ENCODE results near the gene LRRC27.
"Not testable (repeated sequence)": the region's sequence is repeated elsewhere in the genome, so short reads cannot be mapped to it uniquely, and the experiment has no call there.

Gene LRRC27

DNA sequence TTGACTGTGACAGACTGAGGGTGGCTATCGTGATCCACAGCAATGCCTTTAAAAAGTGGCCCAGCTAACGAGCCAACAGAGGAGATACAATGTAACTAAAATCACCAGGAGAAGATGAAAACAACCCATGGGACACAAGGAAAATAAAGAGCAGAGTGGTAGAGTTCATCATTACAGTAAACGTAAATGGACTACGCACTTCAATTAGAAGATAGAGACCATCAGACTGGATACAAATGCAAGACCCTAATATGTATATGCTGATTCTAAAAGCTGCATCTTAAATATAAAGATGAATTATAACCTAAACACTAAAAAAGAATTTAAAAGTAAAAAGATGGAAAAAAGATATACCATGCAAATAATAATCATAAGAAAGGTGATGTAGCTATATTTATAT lies 17.7 kb upstream of the LRRC27 start:
- Mint-ChIP-seq H3K4me1 (no peaks in the 10 kb centered on the region), H3K4me3 (no peak overlapping the region), H3K27me3 (peaks cover 14% of the 10 kb centered on the region), H3K9me3 (peaks cover 5% of the 10 kb centered on the region), H3K36me3 (ENCODE audit: insufficient read depth) (no peaks in the 10 kb centered on the region), H3K27ac (ENCODE audit: low read depth) (no peak overlapping the region)
- ATAC-seq (replicated peaks; ENCODE audit: extremely low read depth, poor library complexity, severe bottlenecking), result no peak
- no peak for DNase-seq (ENCODE audit: low spot score in 2 of 2)

DNA sequence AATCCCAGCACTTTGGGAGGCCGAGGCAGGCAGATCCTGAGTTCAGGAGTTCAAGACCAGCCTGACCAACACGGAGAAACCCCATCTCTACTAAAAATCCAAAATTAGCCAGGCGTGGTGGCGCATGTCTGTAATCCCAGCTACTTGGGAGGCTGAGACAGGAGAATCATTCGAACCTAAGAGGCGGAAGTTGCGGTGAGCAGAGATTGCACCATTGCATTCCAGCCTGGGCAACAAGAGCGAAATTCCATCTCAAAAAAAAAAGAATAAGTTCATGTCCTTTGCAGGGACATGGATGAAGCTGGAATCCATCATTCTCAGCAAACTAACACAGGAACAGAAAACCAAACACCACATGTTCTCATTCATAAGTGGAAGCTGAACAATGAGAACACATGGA lies 17.1 kb upstream of the LRRC27 start:
- ATAC-seq (replicated peaks; ENCODE audit: extremely low read depth, poor library complexity, severe bottlenecking); H3K4me1 Mint-ChIP-seq; H3K4me3 Mint-ChIP-seq; H3K9me3 Mint-ChIP-seq; H3K27ac Mint-ChIP-seq (ENCODE audit: low read depth); H3K36me3 Mint-ChIP-seq (ENCODE audit: insufficient read depth); DNase-seq (ENCODE audit: low spot score in 2 of 2): not testable (repeated sequence)
- H3K27me3 Mint-ChIP-seq, result peaks cover 14% of the 10 kb centered on the region

DNA sequence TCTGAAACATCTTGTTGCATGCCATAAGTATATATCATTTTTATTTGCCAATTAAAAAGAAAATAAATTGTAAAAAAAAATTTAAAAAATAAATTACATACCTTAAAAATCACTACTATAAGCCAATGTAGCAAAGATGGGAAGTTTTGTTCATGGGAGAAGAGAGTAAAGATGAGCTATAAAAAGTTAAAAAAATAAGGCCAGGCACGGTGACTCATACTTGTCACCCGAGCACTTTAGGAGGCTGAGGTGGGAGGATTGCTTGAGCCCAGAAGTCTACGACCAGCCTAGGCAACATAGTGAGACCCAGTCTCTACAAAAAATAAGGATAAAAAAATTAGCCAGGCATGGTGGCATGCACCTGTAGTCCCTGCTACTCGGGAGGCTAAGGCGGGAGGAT lies 15.9 kb upstream of the LRRC27 start:
- Mint-ChIP-seq H3K9me3 (peaks cover 5% of the 10 kb centered on the region), H3K4me1 (peaks cover 5% of the 10 kb centered on the region), H3K36me3 (ENCODE audit: insufficient read depth) (no peaks in the 10 kb centered on the region), H3K27me3 (peaks cover 14% of the 10 kb centered on the region), H3K27ac (ENCODE audit: low read depth) (no peak overlapping the region), H3K4me3 (no peak overlapping the region)
- ATAC-seq (replicated peaks; ENCODE audit: extremely low read depth, poor library complexity, severe bottlenecking) (no peak), DNase-seq (ENCODE audit: low spot score in 2 of 2) (no peak)

DNA sequence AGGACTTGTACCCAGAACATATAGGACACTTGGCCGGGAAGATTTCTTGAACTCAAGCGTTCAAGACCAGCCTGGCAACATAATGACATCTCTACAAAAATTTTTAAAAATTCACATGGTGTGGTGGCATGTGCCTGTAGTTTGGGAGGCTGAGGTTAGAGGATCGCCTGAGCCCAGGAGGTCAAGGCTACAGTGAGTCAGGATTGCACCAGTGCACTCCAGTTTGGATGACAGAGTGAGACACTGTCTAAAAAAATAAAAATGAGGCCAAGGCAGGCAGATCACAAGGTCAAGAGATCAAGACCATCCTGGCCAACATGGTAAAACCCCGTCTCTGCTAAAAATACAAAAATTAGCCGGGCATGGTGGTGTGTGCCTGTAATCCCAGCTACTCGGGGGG lies 14.5 kb upstream of the LRRC27 start:
- not testable (repeated sequence) for H3K4me3 Mint-ChIP-seq; H3K4me1 Mint-ChIP-seq; H3K27ac Mint-ChIP-seq (ENCODE audit: low read depth); H3K9me3 Mint-ChIP-seq; ATAC-seq (replicated peaks; ENCODE audit: extremely low read depth, poor library complexity, severe bottlenecking); H3K36me3 Mint-ChIP-seq (ENCODE audit: insufficient read depth); DNase-seq (ENCODE audit: low spot score in 2 of 2)
- H3K27me3 Mint-ChIP-seq, result peaks cover 14% of the 10 kb centered on the region

DNA sequence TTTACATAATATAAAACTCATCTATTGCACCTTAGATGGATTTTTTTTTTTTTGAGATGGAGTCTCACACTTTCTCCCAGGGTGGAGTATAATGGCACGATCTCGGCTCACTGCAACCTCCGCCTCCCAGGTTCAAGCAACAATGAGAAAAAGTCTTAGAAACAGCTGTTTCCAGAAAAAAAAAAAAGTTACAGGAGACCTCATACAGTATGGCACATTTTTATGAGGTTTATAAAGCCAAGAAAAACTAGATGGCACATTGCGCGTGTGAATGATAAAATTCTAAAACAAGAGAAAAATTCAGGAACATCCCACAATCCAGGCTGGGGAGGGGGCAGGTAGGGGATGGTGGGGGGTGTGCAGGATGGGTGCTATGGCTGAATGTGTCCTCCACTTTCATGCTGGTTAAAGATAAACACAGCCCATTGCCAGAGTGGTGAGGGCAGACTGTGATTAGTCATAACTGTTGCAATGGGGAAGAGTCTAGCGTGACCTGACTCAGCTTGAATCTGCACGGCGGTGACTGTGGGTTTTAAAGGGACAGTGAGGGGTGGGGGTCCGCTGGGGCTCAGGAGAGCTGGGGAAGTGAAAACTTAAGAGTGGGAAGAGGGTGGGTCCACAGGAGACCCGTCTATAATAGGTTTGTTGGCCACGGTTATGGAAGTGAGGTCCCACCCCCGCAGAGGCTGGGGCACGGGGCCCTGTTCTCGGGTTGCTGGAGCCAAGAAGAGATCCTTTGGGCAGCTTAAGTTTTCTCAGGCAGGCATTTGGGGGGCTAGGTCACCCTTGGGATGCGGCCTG lies 11.9 kb upstream of the LRRC27 start:
- Mint-ChIP-seq H3K4me3 (no peak overlapping the region), H3K27me3 (no peaks in the 10 kb centered on the region), H3K4me1 (peaks cover 21% of the 10 kb centered on the region), H3K36me3 (ENCODE audit: insufficient read depth) (no peaks in the 10 kb centered on the region), H3K27ac (ENCODE audit: low read depth) (no peak overlapping the region), H3K9me3 (no peaks in the 10 kb centered on the region)
- DNase-seq (ENCODE audit: low spot score in 2 of 2) (no peak), ATAC-seq (replicated peaks; ENCODE audit: extremely low read depth, poor library complexity, severe bottlenecking) (no peak)

DNA sequence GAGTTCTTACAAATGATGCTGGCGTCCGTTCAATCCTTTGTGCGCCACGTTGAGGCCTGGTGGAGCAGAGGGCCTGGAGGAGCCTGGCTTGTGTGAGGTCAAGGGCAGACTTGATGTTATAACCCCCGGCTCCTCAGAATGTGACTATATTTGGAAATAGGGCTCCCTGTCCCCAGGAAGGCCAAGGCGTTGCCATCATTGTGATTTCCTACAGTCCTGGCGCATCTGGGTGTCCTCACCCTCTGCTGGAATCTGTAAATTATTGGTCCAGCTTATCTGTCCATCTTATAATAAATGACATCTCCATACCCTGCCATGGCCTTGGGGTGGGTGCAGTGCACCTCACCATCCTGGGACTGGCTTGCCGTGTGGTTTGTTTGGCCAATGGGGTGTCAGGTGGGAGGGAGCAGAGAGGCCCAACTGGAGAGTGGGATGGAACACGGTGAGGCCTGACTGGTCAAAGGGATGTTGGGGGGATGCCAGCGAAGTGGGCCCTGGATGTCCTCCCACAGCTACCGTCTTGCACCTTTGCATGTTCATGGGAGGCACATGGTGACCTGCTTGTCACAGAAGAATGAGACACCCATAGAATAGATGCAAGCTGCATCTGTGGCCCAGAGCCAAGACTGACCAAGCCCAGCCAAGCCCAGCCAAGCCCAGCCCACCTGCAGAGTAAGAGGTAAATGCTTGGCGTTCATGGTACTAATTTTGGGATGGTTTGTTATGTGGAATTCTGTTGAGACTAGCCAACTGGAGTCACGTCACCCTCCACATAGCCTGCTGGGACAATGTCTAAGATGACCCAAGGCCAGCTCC lies 11.1 kb upstream of the LRRC27 start:
- no peak for DNase-seq (ENCODE audit: low spot score in 2 of 2)
- no peak for ATAC-seq (replicated peaks; ENCODE audit: extremely low read depth, poor library complexity, severe bottlenecking)

DNA sequence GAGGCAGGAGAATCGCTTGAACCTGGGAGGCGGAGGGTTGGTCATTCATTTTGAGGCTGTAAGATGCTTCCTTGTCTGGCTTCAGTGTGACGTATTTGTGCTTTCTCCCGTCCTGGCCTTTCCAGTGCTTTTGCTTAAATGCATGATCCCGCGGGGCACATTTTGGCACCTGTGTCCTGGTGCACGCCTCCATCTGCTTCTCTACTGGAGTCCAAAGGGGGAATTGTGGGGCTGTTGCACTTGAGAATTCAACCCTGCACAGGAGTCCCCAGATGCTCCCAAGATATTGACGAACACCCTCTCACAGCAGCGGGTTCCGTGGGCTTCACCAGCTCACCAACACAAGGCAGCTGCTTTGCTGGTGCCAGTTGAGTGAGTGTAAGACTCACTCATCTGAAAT lies 10.3 kb upstream of the LRRC27 start:
- no peak for DNase-seq (ENCODE audit: low spot score in 2 of 2)
- Mint-ChIP-seq H3K27ac (ENCODE audit: low read depth) (no peak overlapping the region), H3K36me3 (ENCODE audit: insufficient read depth) (no peaks in the 10 kb centered on the region), H3K4me1 (peaks cover 27% of the 10 kb centered on the region), H3K9me3 (no peaks in the 10 kb centered on the region), H3K27me3 (no peaks in the 10 kb centered on the region), H3K4me3 (no peak overlapping the region)
- ATAC-seq (replicated peaks; ENCODE audit: extremely low read depth, poor library complexity, severe bottlenecking), result no peak

More for the DNA sequence above, 11.1 kb upstream of the LRRC27 start:
- Mint-ChIP-seq H3K36me3 (ENCODE audit: insufficient read depth) (no peaks in the 10 kb centered on the region), H3K4me1 (peaks cover 22% of the 10 kb centered on the region), H3K27me3 (no peaks in the 10 kb centered on the region), H3K9me3 (no peaks in the 10 kb centered on the region), H3K27ac (ENCODE audit: low read depth) (no peak overlapping the region), H3K4me3 (no peak overlapping the region)

DNA sequence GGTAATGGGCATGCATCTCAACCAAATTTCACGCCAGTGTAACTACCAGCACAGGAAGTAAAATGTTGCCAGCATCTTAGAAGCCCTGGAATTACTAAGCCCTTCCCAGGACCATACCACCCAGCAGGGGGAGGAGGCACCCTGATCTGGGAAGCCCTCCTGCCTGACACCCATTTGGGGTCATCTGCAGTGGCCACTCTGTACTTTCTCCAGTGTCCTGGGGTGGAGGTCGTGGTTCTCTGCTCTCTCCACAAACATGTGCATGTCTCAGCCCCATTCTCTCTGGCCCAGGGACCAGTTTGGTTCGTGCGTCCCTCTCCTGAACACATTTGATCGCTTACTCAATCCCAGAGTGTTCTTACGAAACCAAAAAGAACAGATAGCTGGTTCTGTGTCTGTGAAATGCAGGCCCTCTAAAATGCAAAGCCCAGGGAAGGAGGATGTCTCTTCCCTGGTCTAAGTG lies 9.4 kb upstream of the LRRC27 start:
- ATAC-seq (replicated peaks; ENCODE audit: extremely low read depth, poor library complexity, severe bottlenecking) (no peak), DNase-seq (ENCODE audit: low spot score in 2 of 2) (no peak)
- H3K27ac Mint-ChIP-seq (ENCODE audit: low read depth), result no peak overlapping the region
- no peaks in the 10 kb centered on the region for H3K27me3 Mint-ChIP-seq
- peaks cover 2% of the 10 kb centered on the region for H3K36me3 Mint-ChIP-seq (ENCODE audit: insufficient read depth)
- no peaks in the 10 kb centered on the region for H3K9me3 Mint-ChIP-seq
- H3K4me1 Mint-ChIP-seq, result peaks cover 34% of the 10 kb centered on the region
- H3K4me3 Mint-ChIP-seq, result no peak overlapping the region

DNA sequence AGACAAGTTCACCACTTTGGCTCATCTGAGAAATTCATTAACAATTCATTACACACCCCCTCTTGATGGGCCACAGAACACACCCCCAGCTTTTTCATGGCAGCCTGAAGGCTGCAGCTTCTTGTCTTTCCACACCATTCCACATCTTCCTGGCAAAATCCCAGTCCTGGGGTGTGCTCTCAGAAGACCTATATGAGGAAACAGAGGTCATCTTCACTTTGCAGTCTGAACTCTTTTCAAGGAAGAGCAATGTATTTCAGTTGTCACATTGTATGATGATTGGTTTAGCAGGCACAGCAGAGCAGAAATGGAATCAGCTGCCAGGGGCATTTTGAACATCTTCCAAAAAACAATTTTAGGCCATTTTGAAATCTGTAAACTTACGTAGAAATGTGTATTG lies 7.8 kb upstream of the LRRC27 start:
- ATAC-seq (replicated peaks; ENCODE audit: extremely low read depth, poor library complexity, severe bottlenecking) (no peak), DNase-seq (ENCODE audit: low spot score in 2 of 2) (no peak)
- Mint-ChIP-seq H3K27me3 (no peaks in the 10 kb centered on the region), H3K4me1 (peaks cover 49% of the 10 kb centered on the region), H3K36me3 (ENCODE audit: insufficient read depth) (peaks cover 2% of the 10 kb centered on the region), H3K4me3 (no peak overlapping the region), H3K27ac (ENCODE audit: low read depth) (no peak overlapping the region), H3K9me3 (no peaks in the 10 kb centered on the region)

DNA sequence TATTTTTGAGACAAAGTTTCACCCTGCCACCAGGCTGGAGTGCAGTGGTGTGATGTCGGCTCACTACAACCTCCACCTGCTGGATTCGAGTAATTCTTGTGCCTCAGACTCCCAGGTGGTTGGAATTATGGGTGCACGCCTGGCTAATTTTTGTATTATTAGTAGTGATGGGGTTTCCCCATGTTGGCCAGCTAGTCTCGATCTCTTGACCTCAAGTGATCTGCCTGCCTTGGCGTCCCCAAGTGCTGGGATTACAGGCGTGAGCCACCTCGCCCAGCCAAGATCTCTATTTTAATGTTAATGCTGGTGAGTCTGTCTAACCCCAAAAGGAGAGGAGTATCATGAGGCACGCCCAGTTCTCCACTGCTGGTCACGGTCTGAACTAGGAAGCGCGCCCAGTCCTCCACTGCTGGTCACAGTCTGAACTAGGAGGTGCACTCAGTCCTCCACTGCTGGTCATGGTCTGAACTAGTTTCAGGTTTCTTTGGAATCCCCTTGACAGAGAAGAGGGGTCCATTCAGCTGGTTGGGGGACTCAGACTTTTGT lies 5.6 kb upstream of the LRRC27 start:
- H3K4me3 Mint-ChIP-seq, result no peak overlapping the region
- peaks cover 63% of the 10 kb centered on the region for H3K4me1 Mint-ChIP-seq
- ATAC-seq (replicated peaks; ENCODE audit: extremely low read depth, poor library complexity, severe bottlenecking), result no peak
- H3K27me3 Mint-ChIP-seq, result no peaks in the 10 kb centered on the region
- no peaks in the 10 kb centered on the region for H3K9me3 Mint-ChIP-seq
- peaks cover 10% of the 10 kb centered on the region for H3K36me3 Mint-ChIP-seq (ENCODE audit: insufficient read depth)
- no peak for DNase-seq (ENCODE audit: low spot score in 2 of 2)
- no peak overlapping the region for H3K27ac Mint-ChIP-seq (ENCODE audit: low read depth)

DNA sequence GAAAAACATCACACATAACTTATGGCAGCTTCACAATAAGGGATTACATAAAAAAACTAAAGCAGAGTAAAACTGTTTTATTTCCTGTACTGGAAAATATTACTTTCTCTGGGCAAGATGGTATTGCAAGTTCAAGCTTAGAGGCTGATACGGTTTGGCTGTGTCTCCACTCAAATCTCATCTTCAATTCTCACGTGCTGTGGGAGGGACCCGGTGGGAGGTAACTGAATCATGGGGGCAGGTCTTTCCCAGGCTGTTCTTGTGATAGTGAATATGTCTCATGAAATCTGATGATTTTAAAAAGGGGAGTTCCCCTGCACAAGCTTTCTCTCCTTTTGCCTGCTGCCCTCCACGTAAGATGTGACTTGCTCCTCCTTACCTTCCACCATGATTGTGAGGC lies 5.1 kb upstream of the LRRC27 start:
- H3K9me3 Mint-ChIP-seq, result no peaks in the 10 kb centered on the region
- H3K27me3 Mint-ChIP-seq, result no peaks in the 10 kb centered on the region
- H3K27ac Mint-ChIP-seq (ENCODE audit: low read depth), result no peak overlapping the region
- no peak overlapping the region for H3K4me3 Mint-ChIP-seq
- peaks cover 68% of the 10 kb centered on the region for H3K4me1 Mint-ChIP-seq
- ATAC-seq (replicated peaks; ENCODE audit: extremely low read depth, poor library complexity, severe bottlenecking), result no peak
- H3K36me3 Mint-ChIP-seq (ENCODE audit: insufficient read depth), result peaks cover 15% of the 10 kb centered on the region
- no peak for DNase-seq (ENCODE audit: low spot score in 2 of 2)

DNA sequence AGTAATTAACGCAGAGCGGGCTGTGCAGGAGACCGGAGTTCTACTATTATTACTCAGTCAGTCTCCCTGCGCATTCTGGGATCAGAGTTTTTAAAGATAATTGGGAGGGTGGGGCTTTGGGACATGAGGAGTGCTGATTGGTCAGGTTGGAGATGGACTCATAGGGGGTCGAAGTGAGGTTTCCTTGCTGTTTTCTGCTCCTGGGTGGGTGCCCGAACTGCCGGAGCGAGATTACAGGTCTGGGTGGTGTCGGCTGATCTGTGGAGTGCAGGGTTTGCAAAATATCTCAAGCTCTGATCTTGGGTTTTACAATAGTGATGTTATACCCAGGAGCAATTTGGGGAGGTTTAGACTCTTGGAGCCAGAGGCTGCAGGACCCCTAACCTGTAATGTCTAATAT lies 3.9 kb upstream of the LRRC27 start:
- Mint-ChIP-seq H3K27ac (ENCODE audit: low read depth) (peak overlapping the region; percentile 75), H3K27me3 (no peaks in the 10 kb centered on the region), H3K4me1 (peaks cover 76% of the 10 kb centered on the region), H3K36me3 (ENCODE audit: insufficient read depth) (peaks cover 21% of the 10 kb centered on the region), H3K4me3 (no peak overlapping the region), H3K9me3 (no peaks in the 10 kb centered on the region)
- ATAC-seq (replicated peaks; ENCODE audit: extremely low read depth, poor library complexity, severe bottlenecking), result no peak
- no peak for DNase-seq (ENCODE audit: low spot score in 2 of 2)

DNA sequence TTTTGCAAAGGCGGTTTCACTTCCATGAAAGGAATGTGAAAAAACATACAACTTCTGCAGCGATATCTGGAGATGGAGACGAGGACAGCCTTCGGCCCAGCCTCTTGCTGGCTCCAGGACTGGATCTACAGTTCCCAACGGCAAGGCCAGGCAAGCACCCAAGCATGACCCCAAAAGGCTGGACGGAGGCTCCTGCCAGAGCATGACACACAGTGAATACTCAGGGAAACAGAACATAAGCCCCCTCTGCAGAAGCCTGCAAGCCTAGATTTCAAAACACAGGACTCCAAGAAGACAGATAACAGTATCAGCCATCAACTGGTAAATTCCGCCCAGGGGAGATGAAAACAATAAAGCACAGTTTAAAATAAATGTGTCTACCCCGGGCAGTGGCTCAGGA lies 3.3 kb upstream of the LRRC27 start:
- no peak for ATAC-seq (replicated peaks; ENCODE audit: extremely low read depth, poor library complexity, severe bottlenecking)

More for the DNA sequence above, 3.3 kb upstream of the LRRC27 start:
- H3K27ac Mint-ChIP-seq (ENCODE audit: low read depth), result peak overlapping the region; percentile 77
- H3K9me3 Mint-ChIP-seq, result no peaks in the 10 kb centered on the region
- H3K4me3 Mint-ChIP-seq, result peak overlapping the region; percentile 92
- peaks cover 71% of the 10 kb centered on the region for H3K4me1 Mint-ChIP-seq
- H3K27me3 Mint-ChIP-seq, result no peaks in the 10 kb centered on the region
- DNase-seq (ENCODE audit: low spot score in 2 of 2), result no peak
- H3K36me3 Mint-ChIP-seq (ENCODE audit: insufficient read depth), result peaks cover 21% of the 10 kb centered on the region

Measured in central memory CD8-positive, alpha-beta T cell (primary cell).